NB4 (cell line): ENCODE measurements around the gene WFDC6.

Experiments
- DNase-seq: peaks from one replicate; pipeline ENCODE4 v3.0.0; 2010; ENCODE audit warnings: low read depth
- H3K4me3 ChIP-seq: one replicate; pipeline ENCODE4 v1.5.1; 2011; ENCODE audit warnings: mild to moderate bottlenecking, low read depth, low read length, moderate library complexity
- CTCF ChIP-seq: IDR thresholded peaks from one replicate; pipeline ENCODE4 v1.5.1; 2012; ENCODE audit warnings: low read depth, low read length
- MAX ChIP-seq: IDR thresholded peaks from 2 replicates; pipeline ENCODE4 v1.6.1; 2011; ENCODE audit warnings: low read depth, low read length
- MYC ChIP-seq: IDR thresholded peaks from 2 replicates; pipeline ENCODE4 v1.6.1; 2011; ENCODE audit warnings: low read depth, low read length
- POLR2A ChIP-seq: IDR thresholded peaks from 2 replicates; pipeline ENCODE4 v1.6.1; 2011; ENCODE audit warnings: mild to moderate bottlenecking; ENCODE audit not compliant: insufficient read length; ENCODE audit errors: extremely low read depth

WFDC6 gene

GRCh38 chr20:45496166-45496565 is 43.1 kb downstream of the WFDC6 start:
- no peak for DNase-seq
- TF ChIP-seq MAX (no peak), POLR2A (no peak), CTCF (no peak), MYC (no peak)
- no peak overlapping the region for H3K4me3 ChIP-seq

- peak; percentile 39 for DNase-seq
- no peak overlapping the region for H3K4me3 ChIP-seq
- TF ChIP-seq CTCF = no peak
- TF ChIP-seq MYC = no peak
- TF ChIP-seq MAX = no peak
- no peak for TF ChIP-seq POLR2A
These were observed 43.8 kb downstream of the WFDC6 start for GRCh38 chr20:45495501-45495941.

- H3K4me3 ChIP-seq = no peak overlapping the region
- no peak for TF ChIP-seq MAX
- no peak for TF ChIP-seq MYC
- no peak for DNase-seq
These were observed 50.2 kb downstream of the WFDC6 start for GRCh38 chr20:45489083-45489531.

GRCh38 chr20:45487231-45487635 is 52.0 kb downstream of the WFDC6 start:
- peak; percentile 30 for DNase-seq
- H3K4me3 ChIP-seq = no peak overlapping the region
- TF ChIP-seq MYC = no peak
- TF ChIP-seq CTCF = peak; percentile 32

- H3K4me3 ChIP-seq = no peak overlapping the region
- no peak for DNase-seq
- no peak for TF ChIP-seq POLR2A
- TF ChIP-seq CTCF = no peak
- no peak for TF ChIP-seq MAX
- TF ChIP-seq MYC = no peak
These were observed 53.9 kb downstream of the WFDC6 start for GRCh38 chr20:45485388-45485787.

GRCh38 chr20:45484676-45485075 is 54.6 kb downstream of the WFDC6 start:
- no peak overlapping the region for H3K4me3 ChIP-seq
- TF ChIP-seq POLR2A (no peak), CTCF (no peak), MAX (no peak), MYC (no peak)
- DNase-seq = no peak
